ENCODE results near the gene GPR137C.

Gene GPR137C

DNA sequence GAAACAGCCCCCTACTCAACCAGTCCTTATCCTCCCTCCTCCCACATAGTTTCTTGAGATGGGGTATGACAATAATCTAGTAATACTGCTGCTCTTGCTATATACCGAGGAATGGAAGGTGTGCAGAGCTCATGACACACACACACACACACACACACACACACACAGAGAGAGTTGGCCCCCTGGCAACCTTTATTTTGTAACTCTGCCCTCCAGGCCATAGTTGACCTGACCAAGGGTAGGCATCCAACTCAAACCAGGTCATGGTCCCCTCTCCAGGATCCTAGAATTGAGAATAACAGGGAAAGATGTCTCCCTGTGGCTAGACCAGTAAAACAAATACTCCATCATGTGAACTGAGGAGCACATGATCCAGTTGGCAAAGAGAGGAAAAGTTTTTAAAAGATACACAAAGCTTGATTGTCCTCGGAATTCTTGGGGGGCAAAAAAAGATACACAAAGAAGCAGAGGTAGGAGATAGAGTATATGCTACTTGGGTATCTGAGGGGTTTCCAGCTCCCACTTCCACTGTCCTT, 131.4 kb downstream of the GPR137C start:
- DNase-seq (ENCODE audit: low read depth, low spot score) = no peak

DNA sequence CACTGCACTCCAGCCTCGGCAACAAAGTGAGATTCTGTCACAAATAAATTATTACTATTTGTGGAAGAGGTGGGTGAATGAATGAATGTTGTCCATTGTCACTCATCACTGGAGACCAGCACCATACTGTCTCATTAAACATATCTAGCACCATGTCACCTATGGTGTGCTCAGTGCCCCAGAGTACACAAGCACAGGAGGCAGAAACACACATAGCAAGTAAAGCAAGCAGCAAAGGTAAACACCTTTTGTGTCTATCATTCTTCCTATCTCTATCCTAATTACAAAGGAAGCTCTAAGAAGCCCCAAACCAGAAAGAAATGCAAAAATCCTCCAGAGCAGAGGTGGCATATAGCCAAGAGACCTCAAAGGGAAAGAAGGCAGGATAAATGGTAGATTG, 133.5 kb downstream of the GPR137C start:
- DNase-seq (ENCODE audit: low read depth, low spot score) = no peak

Measured in ELF-1 (cell line).